Measurements from ENCODE around the gene FAM168B.
"Not testable (repeated sequence)": the region's sequence is repeated elsewhere in the genome, so short reads cannot be mapped to it uniquely, and the experiment has no call there.

Gene FAM168B

GRCh38 chr2:131103165-131103564 lies 9.9 kb upstream of the FAM168B start:
- no peak for DNase-seq

GRCh38 chr2:131094463-131095281 lies 1.4 kb upstream of the FAM168B start:
- no peak for DNase-seq

GRCh38 chr2:131093696-131094462 lies 619 bp upstream of the FAM168B start:
- peak in 26 of 56 donors; percentile 20 to 88 (median 69) for DNase-seq

- DNase-seq, result no peak
Observed at GRCh38 chr2:131092458-131093005, 728 bp downstream of the FAM168B start.

- DNase-seq, result no peak
Observed at GRCh38 chr2:131085646-131086045, 7.6 kb downstream of the FAM168B start.

- DNase-seq, result no peak
Observed at GRCh38 chr2:131081190-131081589, 12.1 kb downstream of the FAM168B start.

GRCh38 chr2:131079931-131080330 lies 13.3 kb downstream of the FAM168B start:
- DNase-seq, result not testable (repeated sequence)

GRCh38 chr2:131077966-131078365 lies 15.3 kb downstream of the FAM168B start:
- no peak for DNase-seq

- peak in 1 of 56 donors; percentile 9 for DNase-seq
Observed at GRCh38 chr2:131077182-131077846, 15.9 kb downstream of the FAM168B start.

GRCh38 chr2:131076707-131077106 lies 16.6 kb downstream of the FAM168B start:
- no peak for DNase-seq

- not testable (repeated sequence) for DNase-seq
Observed at GRCh38 chr2:131075578-131075977, 17.7 kb downstream of the FAM168B start.

GRCh38 chr2:131068172-131068571 lies 25.1 kb downstream of the FAM168B start:
- DNase-seq, result not testable (repeated sequence)

- no peak for DNase-seq
Observed at GRCh38 chr2:131067465-131068125, 25.7 kb downstream of the FAM168B start.

GRCh38 chr2:131064589-131065512 lies 28.4 kb downstream of the FAM168B start:
- no peak for DNase-seq

GRCh38 chr2:131063501-131064283 lies 29.6 kb downstream of the FAM168B start:
- DNase-seq, result no peak

GRCh38 chr2:131058920-131059319 lies 34.3 kb downstream of the FAM168B start:
- peak in 45 of 56 donors; percentile 21 to 88 (median 65) for DNase-seq

- no peak for DNase-seq
Observed at GRCh38 chr2:131058214-131058843, 34.9 kb downstream of the FAM168B start.

GRCh38 chr2:131056932-131057287 lies 36.4 kb downstream of the FAM168B start:
- no peak for DNase-seq
